Measurements from ENCODE around the gene ATP13A4. TPM values are rescaled to one million over a fixed set of nuclear protein-coding genes. Genes with fewer than 3 reads are reported as not detected.

Gene ATP13A4, protein sequence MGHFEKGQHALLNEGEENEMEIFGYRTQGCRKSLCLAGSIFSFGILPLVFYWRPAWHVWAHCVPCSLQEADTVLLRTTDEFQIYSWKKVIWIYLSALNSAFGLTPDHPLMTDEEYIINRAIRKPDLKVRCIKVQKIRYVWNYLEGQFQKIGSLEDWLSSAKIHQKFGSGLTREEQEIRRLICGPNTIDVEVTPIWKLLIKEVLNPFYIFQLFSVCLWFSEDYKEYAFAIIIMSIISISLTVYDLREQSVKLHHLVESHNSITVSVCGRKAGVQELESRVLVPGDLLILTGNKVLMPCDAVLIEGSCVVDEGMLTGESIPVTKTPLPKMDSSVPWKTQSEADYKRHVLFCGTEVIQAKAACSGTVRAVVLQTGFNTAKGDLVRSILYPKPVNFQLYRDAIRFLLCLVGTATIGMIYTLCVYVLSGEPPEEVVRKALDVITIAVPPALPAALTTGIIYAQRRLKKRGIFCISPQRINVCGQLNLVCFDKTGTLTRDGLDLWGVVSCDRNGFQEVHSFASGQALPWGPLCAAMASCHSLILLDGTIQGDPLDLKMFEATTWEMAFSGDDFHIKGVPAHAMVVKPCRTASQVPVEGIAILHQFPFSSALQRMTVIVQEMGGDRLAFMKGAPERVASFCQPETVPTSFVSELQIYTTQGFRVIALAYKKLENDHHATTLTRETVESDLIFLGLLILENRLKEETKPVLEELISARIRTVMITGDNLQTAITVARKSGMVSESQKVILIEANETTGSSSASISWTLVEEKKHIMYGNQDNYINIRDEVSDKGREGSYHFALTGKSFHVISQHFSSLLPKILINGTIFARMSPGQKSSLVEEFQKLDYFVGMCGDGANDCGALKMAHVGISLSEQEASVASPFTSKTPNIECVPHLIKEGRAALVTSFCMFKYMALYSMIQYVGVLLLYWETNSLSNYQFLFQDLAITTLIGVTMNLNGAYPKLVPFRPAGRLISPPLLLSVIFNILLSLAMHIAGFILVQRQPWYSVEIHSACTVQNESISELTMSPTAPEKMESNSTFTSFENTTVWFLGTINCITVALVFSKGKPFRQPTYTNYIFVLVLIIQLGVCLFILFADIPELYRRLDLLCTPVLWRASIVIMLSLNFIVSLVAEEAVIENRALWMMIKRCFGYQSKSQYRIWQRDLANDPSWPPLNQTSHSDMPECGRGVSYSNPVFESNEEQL
- 0.19 and 0.56 TPM in 2 replicates for total RNA-seq

GRCh38 chr3:193554811-193555210, at the start of gene ATP13A4:
Gene ATP13A4 (minus strand): TSS chr3:193554895. CDS start chr3:193554799, 96 bp downstream.

DNA sequence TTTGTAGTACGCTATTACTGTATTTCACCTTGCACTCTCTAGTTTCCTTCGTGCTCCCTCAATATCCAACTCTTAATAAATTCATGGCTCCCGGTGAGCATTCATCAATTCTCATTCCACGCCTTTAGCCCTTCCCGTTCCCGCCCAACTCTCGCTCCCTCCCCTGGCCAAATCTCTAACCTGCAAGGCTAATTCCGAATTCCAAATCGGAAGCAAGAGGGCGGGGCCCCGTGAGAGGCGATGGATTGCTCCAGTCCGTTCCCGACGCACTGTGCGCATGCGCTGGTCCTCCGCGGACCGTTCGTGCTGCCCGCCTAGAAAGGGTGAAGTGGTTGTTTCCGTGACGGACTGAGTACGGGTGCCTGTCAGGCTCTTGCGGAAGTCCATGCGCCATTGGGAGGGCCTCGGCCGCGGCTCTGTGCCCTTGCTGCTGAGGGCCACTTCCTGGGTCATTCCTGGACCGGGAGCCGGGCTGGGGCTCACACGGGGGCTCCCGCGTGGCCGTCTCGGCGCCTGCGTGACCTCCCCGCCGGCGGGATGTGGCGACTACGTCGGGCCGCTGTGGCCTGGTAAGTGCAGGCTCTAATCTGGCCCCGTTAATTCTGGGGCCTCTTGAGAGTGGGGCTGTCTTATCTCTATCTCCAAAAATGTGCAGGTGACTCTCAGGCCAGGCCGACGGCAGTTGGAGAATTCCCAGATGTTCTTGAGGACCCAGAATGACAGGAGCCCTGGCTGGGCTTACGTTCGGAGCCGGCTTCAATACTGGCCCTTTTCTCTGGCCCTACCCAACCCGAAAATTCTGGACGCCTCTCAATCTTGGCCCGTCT, 38.4 kb upstream of the ATP13A4 start, which contains the start of gene OPA1:
TSS of gene OPA1 (plus strand) at position 368 of the 827 bp plus-strand sequence. CDS start at position 538, 170 bp downstream.

DNA sequence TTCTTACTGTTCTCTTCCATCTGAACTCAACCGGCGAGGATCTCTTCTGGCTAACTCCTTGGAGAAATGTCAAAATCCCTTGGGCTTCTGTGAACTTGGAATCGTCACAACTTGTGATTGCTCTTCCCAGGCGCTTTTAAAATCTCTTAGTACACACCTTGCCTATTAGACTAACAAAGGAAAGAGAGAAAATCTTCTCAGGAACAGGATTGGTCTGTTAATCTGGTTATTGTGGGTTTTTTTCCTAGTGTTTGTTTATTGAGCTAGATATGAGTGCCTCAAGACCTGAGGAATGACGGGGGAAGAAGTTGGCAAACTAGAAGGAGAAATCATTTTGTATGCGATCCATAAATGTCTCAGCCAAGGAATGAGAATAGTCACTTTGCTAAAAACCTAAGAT, 176.0 kb downstream of the ATP13A4 start, which contains the start of gene ATP13A5:
TSS of gene ATP13A5 (minus strand) at position 48 of the 400 bp plus-strand sequence. CDS start at position 20, 28 bp downstream.

Other genes with a start within 250 kb of the ATP13A4 start
- not detected in 2 replicates for gene ATP13A5, start 176.1 kb downstream of the ATP13A4 start, total RNA-seq
- gene OPA1, start 38.3 kb upstream of the ATP13A4 start, total RNA-seq = 47.9 and 67.5 TPM in 2 replicates